Measurements from ENCODE around the gene LEFTY1. TPM values are rescaled to one million over a fixed set of nuclear protein-coding genes. Genes with fewer than 3 reads are reported as not detected.

The LEFTY1 gene
- total and polyA plus RNA-seq, 5 donors from 2014 or later: 0.13 to 0.39 (median 0.17) TPM; not detected in 2

GRCh38 chr1:225866061-225866837, 22.7 kb downstream of the LEFTY1 start:
- no peaks in the 10 kb centered on the region for H3K27me3 Mint-ChIP-seq
- ATAC-seq (ENCODE audit: low read depth in 2 of 2) (peak; percentile 96 to 98), DNase-seq (peak; percentile 47 to 78 (median 65))
- H3K4me1 Mint-ChIP-seq: peaks cover 5 to 57% (median 37%) of the 10 kb centered on the region in 4 donors
- peak overlapping the region; percentile 32 to 86 (median 69) for H3K4me3 Mint-ChIP-seq
- no peaks in the 10 kb centered on the region for H3K9me3 Mint-ChIP-seq
- no peaks in the 10 kb centered on the region for H3K9me3 ChIP-seq (ENCODE audit: control insufficient read depth in 2 of 2, low read length in 2 of 2)
- H3K36me3 ChIP-seq (ENCODE audit: control insufficient read depth, insufficient read depth, low read length): peaks cover 94% of the 10 kb centered on the region
- H3K4me3 ChIP-seq (ENCODE audit: low read depth, low read length): peak overlapping the region; percentile 32
- peak overlapping the region; percentile 74 to 90 (median 76) for H3K27ac Mint-ChIP-seq
- peaks cover 30% of the 10 kb centered on the region for H3K4me1 ChIP-seq (ENCODE audit: control insufficient read depth, insufficient read depth, low read length, poor library complexity, severe bottlenecking)
- H3K27ac ChIP-seq (ENCODE audit: insufficient read depth, low read length, poor library complexity, severe bottlenecking): peak overlapping the region; percentile 68
- H3K36me3 Mint-ChIP-seq: peaks cover 37% of the 10 kb centered on the region
- H3K27me3 ChIP-seq (ENCODE audit: control insufficient read depth, insufficient read depth, low read length): no peaks in the 10 kb centered on the region

GRCh38 chr1:225865514-225865913, 23.4 kb downstream of the LEFTY1 start:
- Mint-ChIP-seq H3K4me3 (peak overlapping the region in 3 of 4 donors; percentile 66 to 86 (median 72)), H3K27ac (peak overlapping the region; percentile 74 to 90 (median 76)), H3K9me3 (no peaks in the 10 kb centered on the region), H3K4me1 (peaks cover 5 to 52% (median 33%) of the 10 kb centered on the region in 4 donors), H3K27me3 (no peaks in the 10 kb centered on the region), H3K36me3 (peaks cover 34% of the 10 kb centered on the region)
- Histone ChIP-seq H3K36me3 (ENCODE audit: control insufficient read depth, insufficient read depth, low read length) (peaks cover 94% of the 10 kb centered on the region), H3K27ac (ENCODE audit: insufficient read depth, low read length, poor library complexity, severe bottlenecking) (peak overlapping the region; percentile 68), H3K4me3 (ENCODE audit: low read depth, low read length) (no peak overlapping the region), H3K4me1 (ENCODE audit: control insufficient read depth, insufficient read depth, low read length, poor library complexity, severe bottlenecking) (peaks cover 30% of the 10 kb centered on the region), H3K27me3 (ENCODE audit: control insufficient read depth, insufficient read depth, low read length) (no peaks in the 10 kb centered on the region), H3K9me3 (ENCODE audit: control insufficient read depth in 2 of 2, low read length in 2 of 2) (no peaks in the 10 kb centered on the region)
- peak in 1 of 2 donors; percentile 31 for ATAC-seq (ENCODE audit: low read depth in 2 of 2)
- DNase-seq: no peak

- H3K9me3 Mint-ChIP-seq: no peaks in the 10 kb centered on the region
- Histone ChIP-seq H3K4me3 (ENCODE audit: low read depth, low read length) (no peak overlapping the region), H3K27me3 (ENCODE audit: control insufficient read depth, insufficient read depth, low read length) (no peaks in the 10 kb centered on the region), H3K27ac (ENCODE audit: insufficient read depth, low read length, poor library complexity, severe bottlenecking) (no peak overlapping the region), H3K4me1 (ENCODE audit: control insufficient read depth, insufficient read depth, low read length, poor library complexity, severe bottlenecking) (peaks cover 30% of the 10 kb centered on the region), H3K9me3 (ENCODE audit: control insufficient read depth in 2 of 2, low read length in 2 of 2) (no peaks in the 10 kb centered on the region), H3K36me3 (ENCODE audit: control insufficient read depth, insufficient read depth, low read length) (peaks cover 93% of the 10 kb centered on the region)
- no peak overlapping the region for H3K4me3 Mint-ChIP-seq
- H3K36me3 Mint-ChIP-seq: peaks cover 34% of the 10 kb centered on the region
- no peak for ATAC-seq (ENCODE audit: low read depth in 2 of 2)
- no peaks in the 10 kb centered on the region for H3K27me3 Mint-ChIP-seq
- no peak for DNase-seq
- peak overlapping the region in 1 of 3 donors; percentile 8 for H3K27ac Mint-ChIP-seq
- H3K4me1 Mint-ChIP-seq: peaks cover 5 to 46% (median 29%) of the 10 kb centered on the region in 4 donors
Measured at GRCh38 chr1:225863167-225863566, 25.8 kb downstream of the LEFTY1 start.

DNA sequence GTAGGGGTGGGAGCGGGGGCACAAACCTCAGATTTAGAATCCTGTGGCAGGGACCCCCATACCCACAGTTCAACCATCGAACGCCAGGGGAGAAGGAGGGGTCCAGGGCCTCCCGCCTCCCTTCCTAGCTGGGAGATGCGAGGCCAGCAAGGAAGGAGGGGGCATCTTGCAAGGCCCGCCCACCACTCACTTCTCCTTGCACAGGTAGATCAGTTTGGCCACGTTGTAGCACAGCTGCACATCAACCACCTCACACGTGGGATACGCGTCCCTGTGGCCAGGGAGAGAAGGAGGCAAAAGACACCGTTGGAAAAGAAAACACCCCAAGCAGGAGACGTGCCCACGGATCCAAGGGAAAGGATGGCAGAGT, 26.4 kb downstream of the LEFTY1 start:
- Mint-ChIP-seq H3K27ac (no peak overlapping the region), H3K27me3 (no peaks in the 10 kb centered on the region), H3K4me1 (peaks cover 5 to 44% (median 28%) of the 10 kb centered on the region in 4 donors), H3K4me3 (no peak overlapping the region), H3K9me3 (no peaks in the 10 kb centered on the region), H3K36me3 (peaks cover 36% of the 10 kb centered on the region)
- Histone ChIP-seq H3K36me3 (ENCODE audit: control insufficient read depth, insufficient read depth, low read length) (peaks cover 93% of the 10 kb centered on the region), H3K4me1 (ENCODE audit: control insufficient read depth, insufficient read depth, low read length, poor library complexity, severe bottlenecking) (peaks cover 25% of the 10 kb centered on the region), H3K4me3 (ENCODE audit: low read depth, low read length) (no peak overlapping the region), H3K27me3 (ENCODE audit: control insufficient read depth, insufficient read depth, low read length) (no peaks in the 10 kb centered on the region), H3K9me3 (ENCODE audit: control insufficient read depth in 2 of 2, low read length in 2 of 2) (no peaks in the 10 kb centered on the region), H3K27ac (ENCODE audit: insufficient read depth, low read length, poor library complexity, severe bottlenecking) (no peak overlapping the region)
- no peak for DNase-seq
- ATAC-seq (ENCODE audit: low read depth in 2 of 2): no peak

GRCh38 chr1:225861834-225862580, 26.9 kb downstream of the LEFTY1 start:
- ATAC-seq (ENCODE audit: low read depth in 2 of 2) (no peak), DNase-seq (no peak)
- Mint-ChIP-seq H3K4me3 (no peak overlapping the region), H3K4me1 (peaks cover 5 to 41% (median 25%) of the 10 kb centered on the region in 4 donors), H3K36me3 (peaks cover 35% of the 10 kb centered on the region), H3K9me3 (no peaks in the 10 kb centered on the region), H3K27me3 (no peaks in the 10 kb centered on the region), H3K27ac (no peak overlapping the region)
- Histone ChIP-seq H3K4me1 (ENCODE audit: control insufficient read depth, insufficient read depth, low read length, poor library complexity, severe bottlenecking) (peaks cover 19% of the 10 kb centered on the region), H3K36me3 (ENCODE audit: control insufficient read depth, insufficient read depth, low read length) (peaks cover 92% of the 10 kb centered on the region), H3K27me3 (ENCODE audit: control insufficient read depth, insufficient read depth, low read length) (no peaks in the 10 kb centered on the region), H3K27ac (ENCODE audit: insufficient read depth, low read length, poor library complexity, severe bottlenecking) (no peak overlapping the region), H3K4me3 (ENCODE audit: low read depth, low read length) (no peak overlapping the region), H3K9me3 (ENCODE audit: control insufficient read depth in 2 of 2, low read length in 2 of 2) (no peaks in the 10 kb centered on the region)

GRCh38 chr1:225860876-225861441, 28.0 kb downstream of the LEFTY1 start:
- Mint-ChIP-seq H3K27me3 (no peaks in the 10 kb centered on the region), H3K36me3 (peaks cover 30% of the 10 kb centered on the region), H3K4me3 (no peak overlapping the region), H3K27ac (peak overlapping the region in 1 of 3 donors; percentile 75), H3K4me1 (peaks cover under 1 to 32% (median 17%) of the 10 kb centered on the region in 4 donors), H3K9me3 (no peaks in the 10 kb centered on the region)
- Histone ChIP-seq H3K27me3 (ENCODE audit: control insufficient read depth, insufficient read depth, low read length) (no peaks in the 10 kb centered on the region), H3K4me3 (ENCODE audit: low read depth, low read length) (no peak overlapping the region), H3K36me3 (ENCODE audit: control insufficient read depth, insufficient read depth, low read length) (peaks cover 92% of the 10 kb centered on the region), H3K9me3 (ENCODE audit: control insufficient read depth in 2 of 2, low read length in 2 of 2) (no peaks in the 10 kb centered on the region), H3K27ac (ENCODE audit: insufficient read depth, low read length, poor library complexity, severe bottlenecking) (no peak overlapping the region), H3K4me1 (ENCODE audit: control insufficient read depth, insufficient read depth, low read length, poor library complexity, severe bottlenecking) (peaks cover 12% of the 10 kb centered on the region)
- ATAC-seq (ENCODE audit: low read depth in 2 of 2) (no peak), DNase-seq (no peak)

GRCh38 chr1:225860107-225860506, 28.8 kb downstream of the LEFTY1 start:
- H3K27me3 ChIP-seq (ENCODE audit: control insufficient read depth, insufficient read depth, low read length): no peaks in the 10 kb centered on the region
- Mint-ChIP-seq H3K36me3 (peaks cover 30% of the 10 kb centered on the region), H3K27ac (peak overlapping the region in 1 of 3 donors; percentile 15), H3K4me1 (peaks cover 0 to 28% (median 13%) of the 10 kb centered on the region in 4 donors), H3K4me3 (no peak overlapping the region), H3K27me3 (no peaks in the 10 kb centered on the region), H3K9me3 (no peaks in the 10 kb centered on the region)
- no peak overlapping the region for H3K4me3 ChIP-seq (ENCODE audit: low read depth, low read length)
- H3K27ac ChIP-seq (ENCODE audit: insufficient read depth, low read length, poor library complexity, severe bottlenecking): no peak overlapping the region
- ATAC-seq (ENCODE audit: low read depth in 2 of 2) (no peak), DNase-seq (no peak)
- H3K36me3 ChIP-seq (ENCODE audit: control insufficient read depth, insufficient read depth, low read length): peaks cover 92% of the 10 kb centered on the region
- no peaks in the 10 kb centered on the region for H3K9me3 ChIP-seq (ENCODE audit: control insufficient read depth in 2 of 2, low read length in 2 of 2)
- peaks cover 3% of the 10 kb centered on the region for H3K4me1 ChIP-seq (ENCODE audit: control insufficient read depth, insufficient read depth, low read length, poor library complexity, severe bottlenecking)
